Ammon's horn (tissue), 1 donor: ENCODE measurements around the gene SAE1.
"Not testable (repeated sequence)": the region's sequence is repeated elsewhere in the genome, so short reads cannot be mapped to it uniquely, and the experiment has no call there.

Experiments used
- DNase-seq: peaks from one replicate; pipeline ENCODE4 v3.0.0-alpha.2; 2016; ENCODE audit warnings: low spot score

Gene SAE1

DNA sequence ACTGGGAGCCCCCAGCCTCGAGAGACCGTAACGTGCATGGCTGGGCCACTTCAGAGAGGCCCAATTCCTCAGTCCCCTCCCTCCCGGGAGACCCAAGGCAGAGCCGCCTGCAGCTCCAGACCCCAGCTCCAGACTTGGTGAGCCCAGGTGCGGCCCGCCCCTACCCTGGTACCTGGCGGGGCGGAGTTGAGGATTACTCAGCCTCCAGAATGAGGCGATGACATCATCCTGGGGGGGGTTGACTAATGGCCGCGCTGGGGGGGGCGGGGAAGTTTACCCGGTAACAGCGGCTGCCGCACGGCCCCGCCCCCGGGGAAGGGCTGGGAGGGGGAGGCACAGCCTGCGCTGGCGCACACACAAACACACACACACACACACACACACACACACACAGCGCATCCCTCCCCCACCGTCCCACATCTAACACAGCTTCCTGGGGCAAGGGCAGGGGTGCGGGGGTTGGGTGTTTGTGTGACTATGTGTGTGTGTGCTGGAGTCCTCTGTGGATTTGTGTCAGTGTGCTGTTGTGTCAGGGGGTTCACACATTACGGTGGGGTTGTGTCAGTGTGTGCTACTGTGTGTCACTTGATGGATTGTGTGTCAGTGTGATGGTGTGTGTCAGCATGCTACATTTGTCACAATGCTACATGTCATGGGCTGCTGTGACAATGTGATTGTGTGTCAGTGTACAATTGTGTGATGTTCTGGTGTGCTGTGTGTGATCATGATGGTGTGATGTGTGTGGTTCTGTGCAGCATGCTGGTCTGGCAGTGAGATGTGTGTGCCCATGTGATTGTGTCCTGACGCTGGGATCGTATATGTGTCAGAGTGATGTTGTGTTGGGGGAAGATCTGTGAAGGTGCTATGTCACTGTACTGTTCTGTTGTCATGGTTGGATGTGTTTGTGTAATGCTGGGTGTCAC lies 110.6 kb downstream of the SAE1 start:
- no peak for DNase-seq

GRCh38 chr19:47241919-47242577 lies 111.4 kb downstream of the SAE1 start:
- DNase-seq, result no peak

- no peak for DNase-seq
Observed at GRCh38 chr19:47243364-47243775, 112.7 kb downstream of the SAE1 start.

GRCh38 chr19:47243776-47244547 lies 113.3 kb downstream of the SAE1 start:
- DNase-seq, result peak; percentile 83

DNA sequence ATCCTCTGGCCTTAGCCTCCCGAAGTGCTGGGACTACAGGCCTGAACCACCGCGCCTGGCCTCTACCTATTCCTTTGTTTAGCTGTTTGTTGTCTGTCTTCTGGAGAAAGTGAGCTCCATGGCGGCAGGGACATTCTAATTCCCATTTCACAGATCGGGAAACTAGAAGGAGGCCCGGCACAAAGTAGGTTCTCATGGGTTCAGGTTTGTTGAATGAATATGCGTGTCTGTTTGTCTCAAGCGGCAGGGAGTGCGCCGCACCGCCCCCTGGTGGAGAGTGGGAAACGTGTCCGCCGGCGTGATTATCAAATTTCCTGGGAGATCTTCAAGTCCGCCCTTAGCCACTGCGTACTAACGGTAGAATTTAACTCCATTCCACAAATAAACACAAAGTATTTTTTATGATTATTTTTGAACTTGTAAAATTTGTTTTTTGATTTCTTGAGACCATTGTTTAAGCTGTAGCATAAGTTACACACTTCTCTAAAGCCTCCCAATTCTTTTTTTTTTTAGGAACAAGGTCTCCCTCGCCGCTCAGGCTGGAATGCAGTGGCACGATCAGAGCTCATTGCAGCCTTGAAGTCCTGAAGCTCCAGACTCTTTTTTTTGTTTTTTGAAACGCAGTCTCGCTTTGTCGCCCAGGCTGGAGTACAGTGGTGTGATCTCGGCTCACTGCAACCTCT lies 116.8 kb downstream of the SAE1 start:
- DNase-seq, result peak; percentile 78

GRCh38 chr19:47253016-47253415 lies 122.4 kb downstream of the SAE1 start:
- DNase-seq, result not testable (repeated sequence)

GRCh38 chr19:47253467-47253881 lies 122.8 kb downstream of the SAE1 start:
- no peak for DNase-seq

- DNase-seq, result no peak
Observed at GRCh38 chr19:47253970-47254369, 123.3 kb downstream of the SAE1 start.

- DNase-seq, result peak; percentile 95
Observed at GRCh38 chr19:47255879-47256692, 125.5 kb downstream of the SAE1 start, which contains the start of gene CCDC9. TSS of gene CCDC9 (plus strand) at chr19:47256525. CDS start at chr19:47258401, 1,876 bp downstream.

DNA sequence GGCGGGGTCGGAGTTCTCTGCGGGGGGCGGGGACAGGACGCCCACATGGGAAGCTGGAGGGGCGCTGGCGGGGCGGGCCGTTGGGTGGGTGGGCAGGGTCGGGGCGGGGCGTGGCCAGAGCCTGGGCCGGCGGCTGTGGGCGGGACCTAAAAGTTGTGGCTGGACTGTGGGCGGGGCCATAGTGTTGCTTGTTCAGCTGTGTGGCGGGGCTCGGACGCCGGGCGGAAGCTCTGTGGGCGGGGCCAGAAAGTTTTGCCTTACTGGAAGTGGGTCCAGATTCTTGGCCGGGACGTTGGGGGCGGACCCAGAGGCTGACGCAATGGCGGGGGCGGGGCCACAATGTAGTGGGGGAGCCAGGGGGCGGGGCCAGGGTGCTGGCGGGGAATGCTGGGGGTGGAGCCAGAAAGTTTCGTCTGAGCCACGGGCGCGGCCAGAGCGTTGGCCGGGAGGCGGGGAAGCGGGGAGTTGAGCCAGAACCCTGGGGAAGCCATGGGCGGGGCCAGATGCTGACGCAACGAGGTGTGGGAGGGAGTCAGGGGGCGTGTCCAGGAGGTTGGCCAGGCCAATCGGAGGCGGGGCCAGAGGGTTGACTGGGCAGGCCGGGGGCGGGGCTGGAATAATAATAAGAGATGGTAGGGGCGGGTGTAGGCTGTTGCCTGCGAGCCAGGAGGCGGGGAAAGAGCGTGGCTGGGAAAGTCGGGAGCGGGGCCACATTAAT lies 126.2 kb downstream of the SAE1 start:
- DNase-seq, result peak; percentile 99

- DNase-seq, result no peak
Observed at GRCh38 chr19:47257411-47258169, 127.0 kb downstream of the SAE1 start.

GRCh38 chr19:47258434-47258833 lies 127.8 kb downstream of the SAE1 start:
- DNase-seq, result no peak

DNA sequence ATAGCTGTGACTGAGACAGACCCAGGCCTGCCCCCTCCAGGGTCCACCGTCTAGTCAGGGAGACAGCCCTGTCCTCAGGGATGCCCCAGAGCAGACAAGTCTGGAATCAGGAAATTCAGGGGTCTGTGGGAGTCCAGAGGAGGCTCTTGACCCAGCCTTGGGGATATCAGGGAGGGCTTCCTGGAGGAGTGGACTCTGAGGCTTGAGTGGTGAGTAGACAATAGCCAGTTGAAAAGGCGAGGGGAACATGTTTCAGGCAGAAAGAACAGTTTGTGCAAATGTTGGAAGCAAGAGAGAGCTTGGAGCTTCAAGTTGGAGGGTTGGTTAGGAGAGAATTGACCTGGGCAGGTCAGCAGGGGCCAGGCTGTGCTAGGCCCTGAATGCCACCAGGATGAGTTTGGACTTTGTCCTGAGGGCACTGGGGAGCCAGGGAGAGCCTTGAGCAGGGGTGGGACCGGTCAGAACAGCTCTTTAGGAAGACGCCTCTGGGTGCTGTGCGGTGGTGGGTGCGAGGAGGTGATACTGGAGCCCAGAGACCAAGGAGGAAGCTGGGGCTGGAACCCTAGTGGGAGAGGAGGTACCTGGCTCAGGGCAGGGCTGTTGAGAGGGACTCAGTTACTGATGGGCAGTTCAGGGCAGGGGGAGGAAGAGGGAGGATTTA lies 128.4 kb downstream of the SAE1 start:
- no peak for DNase-seq
